Measurements from ENCODE around the gene IMPA2.
"Not testable (repeated sequence)": the region's sequence is repeated elsewhere in the genome, so short reads cannot be mapped to it uniquely, and the experiment has no call there.

The IMPA2 gene

GRCh38 chr18:11981192-11981542, at the start of gene IMPA2:
TSS of gene IMPA2 (plus strand) at chr18:11981507. CDS start at chr18:11981670, 163 bp downstream.
- no peak for DNase-seq

- DNase-seq = no peak
Measured at GRCh38 chr18:11932393-11932792, 48.9 kb upstream of the IMPA2 start.

GRCh38 chr18:11937874-11938478, 43.3 kb upstream of the IMPA2 start:
- DNase-seq = peak; percentile 59

GRCh38 chr18:11940956-11941355, 40.4 kb upstream of the IMPA2 start:
- DNase-seq = no peak

- no peak for DNase-seq
Measured at GRCh38 chr18:11943551-11943950, 37.8 kb upstream of the IMPA2 start.

- no peak for DNase-seq
Measured at GRCh38 chr18:11944252-11944651, 37.1 kb upstream of the IMPA2 start.

GRCh38 chr18:11944786-11945185, 36.5 kb upstream of the IMPA2 start:
- no peak for DNase-seq

GRCh38 chr18:11945834-11946659, 35.3 kb upstream of the IMPA2 start:
- DNase-seq = not testable (repeated sequence)

- no peak for DNase-seq
Measured at GRCh38 chr18:11946756-11947155, 34.6 kb upstream of the IMPA2 start.

GRCh38 chr18:11947214-11948191, 33.8 kb upstream of the IMPA2 start:
- DNase-seq = peak; percentile 37

- DNase-seq = no peak
Measured at GRCh38 chr18:11948852-11949523, 32.3 kb upstream of the IMPA2 start.

- no peak for DNase-seq
Measured at GRCh38 chr18:11950824-11951223, 30.5 kb upstream of the IMPA2 start.

GRCh38 chr18:11951390-11951851, 29.9 kb upstream of the IMPA2 start:
- no peak for DNase-seq

- no peak for DNase-seq
Measured at GRCh38 chr18:11953113-11953512, 28.2 kb upstream of the IMPA2 start.

- no peak for DNase-seq
Measured at GRCh38 chr18:11955239-11956029, 25.9 kb upstream of the IMPA2 start.

GRCh38 chr18:11956371-11957308, 24.7 kb upstream of the IMPA2 start:
- no peak for DNase-seq

GRCh38 chr18:11957636-11958035, 23.7 kb upstream of the IMPA2 start:
- no peak for DNase-seq

- not testable (repeated sequence) for DNase-seq
Measured at GRCh38 chr18:11959651-11960050, 21.7 kb upstream of the IMPA2 start.

GRCh38 chr18:11960743-11961380, 20.4 kb upstream of the IMPA2 start:
- no peak for DNase-seq

- DNase-seq = no peak
Measured at GRCh38 chr18:11962597-11962996, 18.7 kb upstream of the IMPA2 start.
